Upper lobe of left lung (tissue), 6 donors: Measurements from ENCODE around the gene UBTF. TPM values are rescaled to one million over a fixed set of nuclear protein-coding genes. Genes with fewer than 3 reads are reported as not detected.

ENCODE experiments used
- ATAC-seq, 2 donors: fragments of 200-7000 bp; cut with Tn5 transposase; one replicate each; pipeline ENCODE4 v1.9.1; 2022; ENCODE audit warnings: mild to moderate bottlenecking in 2 of 2, moderate library complexity in 2 of 2; ENCODE audit not compliant: low FRiP score in 2 of 2
- DNase-seq, 2 donors: peaks; one replicate each; pipeline ENCODE4 v3.0.0-alpha.2; 2019 to 2020
- H3K27ac ChIP-seq, 4 donors: fragments of 200-600 bp; sonication (generic); one replicate each; pipeline ENCODE4 v1.5.1; 2016 to 2019
- H3K27me3 ChIP-seq, 4 donors: fragments of 200-600 bp; sonication (generic); one replicate each; pipeline ENCODE4 v1.5.1; 2017 to 2019
- H3K36me3 ChIP-seq, 4 donors: fragments of 200-600 bp; sonication (generic); one replicate each; pipeline ENCODE4 v1.5.1; 2016 to 2019
- H3K4me1 ChIP-seq, 4 donors: fragments of 200-600 bp; sonication (generic); one replicate each; pipeline ENCODE4 v1.5.1; 2018 to 2019
- H3K4me3 ChIP-seq, 4 donors: fragments of 200-600 bp; sonication (generic); one replicate each; pipeline ENCODE4 v1.5.1; 2017 to 2019; ENCODE audit warnings: mild to moderate bottlenecking in 2 of 4, moderate library complexity in 1 of 4
- H3K9me3 ChIP-seq, 4 donors: fragments of 200-600 bp; sonication (generic); one replicate each; pipeline ENCODE4 v1.5.1; 2018 to 2019
- CTCF ChIP-seq, 6 experiments: fragments of 450-650 bp in 4 of 6; fragments of 200-600 bp in 2 of 6; sonication (generic) in 2 of 6; IDR thresholded peaks; one replicate each; pipeline ENCODE4 v1.5.1; 2016 to 2019; ENCODE audit warnings: antibody characterized with exemption in 6 of 6
- EP300 ChIP-seq, 4 donors: sonication (generic); formaldehyde crosslinking; IDR thresholded peaks; one replicate each; pipeline ENCODE4 v1.5.1; 2017; ENCODE audit warnings: antibody characterized with exemption in 4 of 4, control low read depth in 2 of 4
- POLR2A ChIP-seq, 4 donors: fragments of 450-650 bp; IDR thresholded peaks; one replicate each; pipeline ENCODE4 v1.5.1; 2016 to 2017; ENCODE audit warnings: antibody characterized with exemption in 4 of 4, mild to moderate bottlenecking in 2 of 4
- POLR2AphosphoS5 ChIP-seq, 2 donors: sonication (generic); formaldehyde crosslinking; IDR thresholded peaks; one replicate each; pipeline ENCODE4 v1.5.1; 2017; ENCODE audit warnings: antibody characterized with exemption in 2 of 2
- WGBS, 2 donors: methylation state at CpG; one replicate each; pipeline ENCODE4 v1.1.5; 2017 to 2018; 5-methylcytosine and 5-hydroxymethylcytosine counted together
- total RNA-seq, 6 donors: library from RNA; depleted of rRNA in 4 of 6; stranded (reverse); fragments of >200 nt in 4 of 6; gene quantifications; one replicate each; pipeline versions ENCODE4 v1.1.0 to v1.2.1, GENCODE V29; 2016 to 2021
- donor health status: DM: no; HTN: no; CAD: no; lungs with moderate emphysema.
- donor health status: DM: no; HTN: yes; CAD: no; lungs with severe emphysema.

The UBTF gene
- total RNA-seq, 6 donors from 2014 or later: 41.2 to 94.3 (median 67.6) TPM

GRCh38 chr17:44266402-44267164 is 47.1 kb upstream of the UBTF start:
- Histone ChIP-seq H3K27ac (no peak overlapping the region), H3K4me3 (no peak overlapping the region), H3K9me3 (no peaks in the 10 kb centered on the region), H3K27me3 (no peaks in the 10 kb centered on the region), H3K4me1 (no peaks in the 10 kb centered on the region), H3K36me3 (no peaks in the 10 kb centered on the region)
- 51 to 74% methylated on average over 5 to 9 of the region's 9 CpGs for WGBS, 2 donors
- DNase-seq (no peak), ATAC-seq (no peak)
- TF ChIP-seq POLR2AphosphoS5 (IDR thresholded peaks at IDR 0.05): no peak
- no peak for TF ChIP-seq CTCF (IDR thresholded peaks at IDR 0.05)
- TF ChIP-seq POLR2A (IDR thresholded peaks at IDR 0.05): no peak
- no peak for TF ChIP-seq EP300 (IDR thresholded peaks at IDR 0.05)

GRCh38 chr17:44263345-44263902 is 43.9 kb upstream of the UBTF start:
- no peak for ATAC-seq
- TF ChIP-seq POLR2AphosphoS5 (IDR thresholded peaks at IDR 0.05) (no peak), POLR2A (IDR thresholded peaks at IDR 0.05) (no peak), EP300 (IDR thresholded peaks at IDR 0.05) (no peak), CTCF (IDR thresholded peaks at IDR 0.05) (no peak)
- Histone ChIP-seq H3K4me3 (no peak overlapping the region), H3K27me3 (no peaks in the 10 kb centered on the region), H3K9me3 (no peaks in the 10 kb centered on the region), H3K27ac (no peak overlapping the region), H3K4me1 (no peaks in the 10 kb centered on the region), H3K36me3 (no peaks in the 10 kb centered on the region)
- WGBS, 2 donors: 85 to 90% methylated on average over 5 to 7 of the region's 7 CpGs
- DNase-seq: no peak

- Histone ChIP-seq H3K9me3 (no peaks in the 10 kb centered on the region), H3K36me3 (no peaks in the 10 kb centered on the region), H3K4me1 (no peaks in the 10 kb centered on the region), H3K4me3 (no peak overlapping the region), H3K27me3 (no peaks in the 10 kb centered on the region), H3K27ac (no peak overlapping the region)
- ATAC-seq: no peak
- 72 to 73% methylated on average over 9 to 11 of the region's 11 CpGs for WGBS, 2 donors
- no peak for TF ChIP-seq POLR2A (IDR thresholded peaks at IDR 0.05)
- no peak for TF ChIP-seq CTCF (IDR thresholded peaks at IDR 0.05)
- TF ChIP-seq POLR2AphosphoS5 (IDR thresholded peaks at IDR 0.05): no peak
- TF ChIP-seq EP300 (IDR thresholded peaks at IDR 0.05): no peak
- DNase-seq: no peak
Measured at GRCh38 chr17:44262654-44263225, 43.3 kb upstream of the UBTF start.

DNA sequence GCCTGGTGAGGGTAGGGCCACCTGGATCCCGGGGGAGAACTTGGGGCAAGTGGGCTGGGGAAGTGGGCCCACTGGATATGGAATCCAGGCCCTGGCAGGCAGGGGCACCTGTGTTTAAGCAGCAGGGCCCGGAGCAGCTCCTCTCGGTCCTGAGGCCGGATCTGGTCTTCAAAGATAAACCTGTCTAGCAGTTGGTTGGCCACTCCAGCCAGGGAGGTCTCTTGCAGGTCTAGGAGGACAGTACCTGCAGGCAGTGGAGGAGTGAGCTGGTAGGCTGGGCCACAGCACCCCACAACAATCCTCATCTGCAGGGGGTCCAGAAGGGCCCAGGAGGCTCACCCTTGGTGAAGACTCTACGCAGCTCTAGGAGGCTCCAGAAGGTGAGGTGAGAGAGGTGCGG is 40.8 kb upstream of the UBTF start:
- DNase-seq (no peak), ATAC-seq (no peak)
- Histone ChIP-seq H3K4me1 (no peaks in the 10 kb centered on the region), H3K4me3 (no peak overlapping the region), H3K27ac (no peak overlapping the region), H3K36me3 (no peaks in the 10 kb centered on the region), H3K9me3 (no peaks in the 10 kb centered on the region), H3K27me3 (no peaks in the 10 kb centered on the region)
- TF ChIP-seq EP300 (IDR thresholded peaks at IDR 0.05) (no peak), CTCF (IDR thresholded peaks at IDR 0.05) (no peak), POLR2AphosphoS5 (IDR thresholded peaks at IDR 0.05) (no peak), POLR2A (IDR thresholded peaks at IDR 0.05) (no peak)
- 95% methylated on average over 3 to 6 of the region's 6 CpGs for WGBS, 2 donors
